H1 (cell line): ENCODE data around the gene SEC24B. TPM values are rescaled to one million over a fixed set of nuclear protein-coding genes. Genes with fewer than 3 reads are reported as not detected.

Source experiments
- CTCF ChIA-PET: fragments of 300-600 bp; sonication (Branson Sonifier 250); formaldehyde crosslinking; loops from one replicate; lab custom pipeline; 2021; ENCODE audit not compliant: partially characterized antibody; lab: Charles Lee
- POLR2A ChIA-PET: fragments of 300-600 bp; sonication (Branson Sonifier 250); formaldehyde crosslinking; loops from one replicate; lab custom pipeline; 2021; ENCODE audit warnings: inconsistent platforms; ENCODE audit not compliant: partially characterized antibody; lab: Charles Lee
- DNase-seq, 2 experiments: peaks; one replicate each; pipeline versions ENCODE4 v3.0.0 to v3.0.0-alpha.2; 2010 to 2022; ENCODE audit warnings: low spot score in 2 of 2, low read depth in 1 of 2, mixed read lengths in 1 of 2
- FAIRE-seq: peaks from 2 replicates; lab custom pipeline; 2011; peaks lifted over from hg19 to GRCh38; lab: Jason Lieb, UNC
- H2AFZ ChIP-seq: 2 replicates; pipeline ENCODE4 v1.8.1; 2012; ENCODE audit warnings: low read length, inconsistent platforms
- H2AK5ac ChIP-seq: 2 replicates; pipeline ENCODE4 v1.6.1; 2013; ENCODE audit warnings: low read depth, low read length
- H2BK120ac ChIP-seq: replicated peaks from 2 replicates; pipeline ENCODE3; 2013; ENCODE audit warnings: low read depth, low read length, inconsistent platforms
- H2BK12ac ChIP-seq: 2 replicates; pipeline ENCODE4 v1.6.1; 2013; ENCODE audit warnings: low read depth, low read length
- H2BK15ac ChIP-seq: 2 replicates; pipeline ENCODE4 v1.6.1; 2013; ENCODE audit warnings: low read length
- H2BK20ac ChIP-seq: 2 replicates; pipeline ENCODE4 v1.6.1; 2013; ENCODE audit warnings: low read length
- H2BK5ac ChIP-seq: 2 replicates; pipeline ENCODE4 v1.6.1; 2013; ENCODE audit warnings: low read depth, low read length
- H3K14ac ChIP-seq: 2 replicates; pipeline ENCODE4 v1.6.1; 2013; ENCODE audit warnings: inconsistent platforms; ENCODE audit not compliant: insufficient read length
- H3K18ac ChIP-seq: 2 replicates; pipeline ENCODE4 v1.6.1; 2013; ENCODE audit warnings: low read length; ENCODE audit errors: extremely low read depth
- H3K23ac ChIP-seq: 2 replicates; pipeline ENCODE4 v1.6.1; 2013; ENCODE audit warnings: inconsistent platforms; ENCODE audit not compliant: insufficient read length
- H3K23me2 ChIP-seq: 2 replicates; pipeline ENCODE4 v1.6.1; 2013; ENCODE audit warnings: low read depth, low read length
- H3K27ac ChIP-seq: 2 replicates; pipeline ENCODE4 v1.6.1; 2011; ENCODE audit warnings: low read depth, low read length, inconsistent platforms
- H3K27me3 ChIP-seq, 4 experiments: replicated peaks in 1 of 4; 1 replicate in 1 of 4; 2 replicates in 3 of 4; pipeline versions ENCODE4 v1.6.1 to v1.8.1; 2011 to 2013; ENCODE audit warnings: low read length in 3 of 4, mild to moderate bottlenecking in 3 of 4, inconsistent platforms in 2 of 4, mixed read lengths in 2 of 4, moderate library complexity in 1 of 4; ENCODE audit not compliant: control insufficient read depth in 3 of 4, insufficient read depth in 3 of 4; ENCODE audit errors: extremely low read depth in 1 of 4
- H3K36me3 ChIP-seq, 4 experiments: 2 replicates each; pipeline versions ENCODE4 v1.6.1 to v1.8.1; 2011 to 2013; ENCODE audit warnings: mild to moderate bottlenecking in 4 of 4, low read length in 3 of 4, moderate library complexity in 2 of 4, control low read depth in 1 of 4, inconsistent platforms in 1 of 4; ENCODE audit not compliant: insufficient read depth in 4 of 4, control insufficient read depth in 2 of 4
- H3K4ac ChIP-seq: replicated peaks from 2 replicates; pipeline ENCODE3; 2013; ENCODE audit warnings: low read length, low read depth, mixed read lengths, inconsistent platforms; ENCODE audit not compliant: insufficient read length
- H3K4me1 ChIP-seq, 4 experiments: replicated peaks in 1 of 4; 1 replicate in 1 of 4; 2 replicates in 3 of 4; pipeline versions ENCODE4 v1.6.1 to v1.8.1; 2011 to 2013; ENCODE audit warnings: low read length in 3 of 4, inconsistent platforms in 2 of 4, mixed read lengths in 1 of 4; ENCODE audit not compliant: insufficient read depth in 4 of 4, control insufficient read depth in 3 of 4
- H3K4me2 ChIP-seq, 2 experiments: 2 replicates each; pipeline versions ENCODE4 v1.6.1 to v1.8.1; 2011 to 2013; ENCODE audit warnings: low read depth in 2 of 2, low read length in 2 of 2, control low read depth in 1 of 2, inconsistent platforms in 1 of 2, mild to moderate bottlenecking in 1 of 2; ENCODE audit not compliant: insufficient read depth in 1 of 2
- H3K4me3 ChIP-seq, 4 experiments: fragments of 200-600, 300-600 bp in 1 of 4; sonication (generic), shearing (Covaris generic), sonication (Bioruptor Twin) in 1 of 4; 2 replicates each; pipeline versions ENCODE4 v1.5.1 to v1.8.1; 2011 to 2016; ENCODE audit warnings: low read length in 4 of 4, low read depth in 3 of 4, control low read depth in 2 of 4, inconsistent platforms in 2 of 4, mild to moderate bottlenecking in 2 of 4, mixed read lengths in 1 of 4, moderate library complexity in 1 of 4; ENCODE audit not compliant: insufficient read depth in 2 of 4; ENCODE audit errors: extremely low read depth in 1 of 4
- H3K56ac ChIP-seq: replicated peaks from 2 replicates; pipeline ENCODE3; 2013; ENCODE audit warnings: low read depth, mild to moderate bottlenecking, mixed read lengths, low read length, inconsistent platforms; ENCODE audit not compliant: insufficient read length
- H3K79me1 ChIP-seq: 2 replicates; pipeline ENCODE4 v1.6.1; 2013; ENCODE audit warnings: low read depth, low read length, control low read depth
- H3K79me2 ChIP-seq, 2 experiments: 2 replicates each; pipeline versions ENCODE4 v1.6.1 to v1.8.1; 2012 to 2013; ENCODE audit warnings: low read length in 2 of 2, mild to moderate bottlenecking in 2 of 2, inconsistent platforms in 1 of 2; ENCODE audit not compliant: insufficient read depth in 2 of 2, control insufficient read depth in 1 of 2
- H3K9ac ChIP-seq, 4 experiments: replicated peaks in 1 of 4; 1 replicate in 1 of 4; 2 replicates in 3 of 4; pipeline versions ENCODE4 v1.6.1 to v1.8.1; 2011 to 2013; ENCODE audit warnings: low read depth in 3 of 4, low read length in 3 of 4, control low read depth in 2 of 4, mild to moderate bottlenecking in 2 of 4, moderate library complexity in 2 of 4, inconsistent platforms in 1 of 4; ENCODE audit errors: extremely low read depth in 1 of 4
- H3K9me3 ChIP-seq, 2 experiments: 2 replicates each; pipeline versions ENCODE4 v1.6.1 to v1.8.1; 2012 to 2013; ENCODE audit warnings: mild to moderate bottlenecking in 2 of 2, moderate library complexity in 2 of 2, control low read depth in 1 of 2, inconsistent platforms in 1 of 2, low read depth in 1 of 2, low read length in 1 of 2, mixed read lengths in 1 of 2; ENCODE audit not compliant: insufficient read depth in 2 of 2
- H4K20me1 ChIP-seq, 2 experiments: replicated peaks in 1 of 2; 2 replicates each; pipeline versions ENCODE3 to v1.8.1; 2011 to 2013; ENCODE audit warnings: inconsistent platforms in 2 of 2, low read length in 2 of 2, mild to moderate bottlenecking in 1 of 2; ENCODE audit not compliant: insufficient read depth in 2 of 2, control insufficient read depth in 1 of 2
- H4K5ac ChIP-seq: 2 replicates; pipeline ENCODE4 v1.6.1; 2013; ENCODE audit warnings: low read length, low read depth, mixed read lengths, inconsistent platforms; ENCODE audit not compliant: insufficient read length
- H4K8ac ChIP-seq: 2 replicates; pipeline ENCODE4 v1.8.0; 2013; ENCODE audit warnings: mild to moderate bottlenecking, moderate library complexity, low read length, inconsistent platforms; ENCODE audit not compliant: insufficient read depth; ENCODE audit errors: extremely low read depth
- H4K91ac ChIP-seq: replicated peaks from 2 replicates; pipeline ENCODE3; 2013; ENCODE audit warnings: low read length, mixed read lengths, inconsistent platforms; ENCODE audit not compliant: insufficient read length
- CEBPB ChIP-seq: IDR thresholded peaks from 2 replicates; pipeline ENCODE4 v1.6.1; 2012; ENCODE audit warnings: low read depth, low read length
- RAD21 ChIP-seq, 2 experiments: IDR thresholded peaks in 1 of 2; conservative IDR thresholded peaks in 1 of 2; 2 replicates each; pipeline ENCODE4 v1.6.1; 2011; ENCODE audit warnings: low read depth in 2 of 2, low read length in 2 of 2, improper control_type of control experiment in 1 of 2, inconsistent platforms in 1 of 2, mild to moderate bottlenecking in 1 of 2, moderate library complexity in 1 of 2
- WGBS, 2 experiments: shearing (Covaris generic) in 1 of 2; methylation state at CpG; one replicate each; pipeline versions ENCODE4 v1.1.6 to v1.1.7; 2013 to 2015; ENCODE audit warnings: low lambda C conversion rate in 2 of 2, mixed read lengths in 2 of 2, inconsistent platforms in 1 of 2, low coverage in 1 of 2, missing lambda C conversion rate in 1 of 2; ENCODE audit not compliant: insufficient replicate concordance in 2 of 2, insufficient coverage in 1 of 2, insufficient read length in 1 of 2; ENCODE audit errors: extremely low coverage in 1 of 2, missing lambda C conversion rate in 1 of 2; 5-methylcytosine and 5-hydroxymethylcytosine counted together
- polyA plus RNA-seq, 7 experiments: library from polyadenylated mRNA; depleted of rRNA in 3 of 7; stranded (reverse) in 5 of 7; unstranded in 2 of 7; fragments of >200 nt in 5 of 7; fragments of 200-250 nt in 2 of 7; gene quantifications; 1 replicate in 5 of 7; 2 replicates in 1 of 7; 4 replicates in 1 of 7; pipeline versions ENCODE4 v1.2.1 to v1.2.3, GENCODE V29; 2011 to 2013; ENCODE audit warnings: missing spikeins in 2 of 7, mixed read lengths in 2 of 7
- total RNA-seq: library from RNA; stranded (reverse); fragmentation: NEBNext Ultra II Directional; extraction: Animal tissue kit (Norgen Biotek cat#: 25700); gene quantifications from 2 replicates; pipeline ENCODE4 v1.2.1, GENCODE V29; 2021

SEC24B gene
- total and polyA plus RNA-seq, 2 of the 8 experiments (the other 6 are each of a cell fraction or from before 2014, with no cell fraction given) = 25.6 to 30.9 TPM

DNA sequence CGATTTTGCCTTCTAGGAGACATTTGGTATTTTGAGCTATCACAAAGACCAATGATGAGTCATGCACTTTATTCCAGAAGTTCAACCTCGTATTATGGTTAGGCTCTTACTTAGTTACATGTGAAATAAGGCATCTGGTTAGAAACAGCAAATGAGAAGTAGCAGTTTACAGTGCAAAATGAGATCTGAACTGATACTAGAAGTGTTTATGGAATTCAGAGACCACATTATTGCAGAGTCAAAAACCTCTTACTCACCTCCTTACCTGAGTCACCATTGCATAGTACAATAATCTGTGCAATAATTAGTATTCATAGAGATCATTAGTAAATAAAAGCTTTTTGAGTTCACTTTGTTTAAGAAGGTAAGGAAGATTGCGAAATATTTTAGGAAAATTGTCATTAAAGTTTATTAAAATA lies 38.7 kb downstream of the SEC24B start:
- Histone ChIP-seq H3K18ac (no peak overlapping the region), H3K36me3 (peaks cover 0 to 3% (median 2%) of the 10 kb centered on the region in 4 experiments; a peak in 1 of 8 replicates), H3K79me2 (peaks cover 0 to 82% of the 10 kb centered on the region in 2 experiments; a peak in 2 of 4 replicates), H4K8ac (no peak overlapping the region), H3K4ac (no peak overlapping the region), H2BK12ac (no peak overlapping the region), H3K4me3 (no peak overlapping the region), H2AFZ (no peak overlapping the region), H2BK15ac (no peak overlapping the region), H2BK20ac (no peak overlapping the region), H4K20me1 (peaks cover 0 to 4% of the 10 kb centered on the region in 2 experiments), H2BK120ac (no peak overlapping the region), H3K23me2 (no peaks in the 10 kb centered on the region), H3K14ac (no peak overlapping the region), H3K23ac (no peak overlapping the region), H4K5ac (no peak overlapping the region), H3K27ac (no peak overlapping the region), H2AK5ac (no peak overlapping the region), H3K27me3 (no peaks in the 10 kb centered on the region), H2BK5ac (no peak overlapping the region), H3K9me3 (no peaks in the 10 kb centered on the region), H3K79me1 (peaks cover 3% of the 10 kb centered on the region; the same call in 1 of the 2 replicates), H3K4me1 (no peaks in the 10 kb centered on the region), H3K56ac (no peak overlapping the region), H4K91ac (no peak overlapping the region), H3K4me2 (no peak overlapping the region), H3K9ac (no peak overlapping the region)
- ChIA-PET CTCF (no interaction called here), POLR2A (no interaction called here)
- TF ChIP-seq RAD21 (IDR thresholded peaks at IDR 0.05 in 1 of 2, conservative IDR thresholded peaks at IDR 0.05 in 1 of 2; ENCODE audit: low read depth in 2 of 2, low read length in 2 of 2) (no peak), CEBPB (peak; percentile 70; the same call in 1 of the 2 replicates)
- 92 to 100% methylated on average over 1 to 3 of the region's 3 CpGs for WGBS, 2 experiments
- DNase-seq = no peak
- FAIRE-seq = peak; percentile 28
